ENCODE data around the gene EPHB1.

EPHB1 gene

DNA sequence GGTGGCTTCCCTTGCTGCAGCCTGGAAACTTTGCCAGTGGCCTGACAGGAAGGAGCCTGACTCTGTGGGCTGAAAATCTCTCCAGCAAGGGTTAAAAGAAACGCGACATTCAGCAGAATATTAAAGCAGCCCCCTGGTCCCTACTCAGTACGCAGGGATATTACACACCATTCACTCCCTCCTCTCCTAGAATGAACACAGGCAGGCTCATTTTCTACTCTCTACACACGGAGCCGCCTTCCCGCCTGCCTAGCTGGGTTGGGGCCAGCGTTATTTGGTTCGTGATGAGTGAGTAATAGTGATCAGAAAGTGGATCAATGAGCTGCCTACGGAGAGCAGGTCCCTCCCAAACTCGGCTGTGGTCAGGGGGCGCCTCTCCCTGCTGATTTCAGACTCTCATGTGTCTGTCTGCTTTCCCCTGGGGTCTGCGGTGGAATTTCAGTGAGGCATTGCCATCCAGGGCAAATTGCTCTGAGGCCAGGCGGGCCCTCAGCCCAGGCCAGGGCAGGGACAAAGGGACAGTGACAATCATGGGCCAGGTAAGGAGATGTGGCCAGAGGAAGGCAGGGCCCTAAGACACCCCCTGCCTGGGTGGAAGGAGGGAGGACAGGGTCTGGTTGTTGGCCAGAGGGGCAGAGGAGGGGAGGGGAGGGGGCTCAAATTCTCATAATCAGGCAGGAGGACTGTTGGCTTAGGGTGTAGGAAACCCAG, 2.8 kb downstream of the EPHB1 start (continued):
- TF ChIP-seq ZNF70 (CRISPR knock-in tag; IDR thresholded peaks at IDR 0.05) (no peak), PPARA (CRISPR knock-in tag; IDR thresholded peaks at IDR 0.05; ENCODE audit: borderline replicate concordance) (no peak), BACH2 (CRISPR knock-in tag; IDR thresholded peaks at IDR 0.05; ENCODE audit: borderline replicate concordance) (no peak), TOX (CRISPR knock-in tag; IDR thresholded peaks at IDR 0.05; ENCODE audit: borderline replicate concordance) (no peak), ISL1 (CRISPR knock-in tag; IDR thresholded peaks at IDR 0.05) (no peak)
- TF ChIP-seq, protein P1, sequence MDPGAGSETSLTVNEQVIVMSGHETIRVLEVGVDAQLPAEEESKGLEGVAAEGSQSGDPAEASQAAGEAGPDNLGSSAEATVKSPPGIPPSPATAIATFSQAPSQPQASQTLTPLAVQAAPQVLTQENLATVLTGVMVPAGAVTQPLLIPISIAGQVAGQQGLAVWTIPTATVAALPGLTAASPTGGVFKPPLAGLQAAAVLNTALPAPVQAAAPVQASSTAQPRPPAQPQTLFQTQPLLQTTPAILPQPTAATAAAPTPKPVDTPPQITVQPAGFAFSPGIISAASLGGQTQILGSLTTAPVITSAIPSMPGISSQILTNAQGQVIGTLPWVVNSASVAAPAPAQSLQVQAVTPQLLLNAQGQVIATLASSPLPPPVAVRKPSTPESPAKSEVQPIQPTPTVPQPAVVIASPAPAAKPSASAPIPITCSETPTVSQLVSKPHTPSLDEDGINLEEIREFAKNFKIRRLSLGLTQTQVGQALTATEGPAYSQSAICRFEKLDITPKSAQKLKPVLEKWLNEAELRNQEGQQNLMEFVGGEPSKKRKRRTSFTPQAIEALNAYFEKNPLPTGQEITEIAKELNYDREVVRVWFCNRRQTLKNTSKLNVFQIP (CRISPR knock-in tag; IDR thresholded peaks at IDR 0.05; ENCODE audit: borderline replicate concordance, low read depth): no peak

DNA sequence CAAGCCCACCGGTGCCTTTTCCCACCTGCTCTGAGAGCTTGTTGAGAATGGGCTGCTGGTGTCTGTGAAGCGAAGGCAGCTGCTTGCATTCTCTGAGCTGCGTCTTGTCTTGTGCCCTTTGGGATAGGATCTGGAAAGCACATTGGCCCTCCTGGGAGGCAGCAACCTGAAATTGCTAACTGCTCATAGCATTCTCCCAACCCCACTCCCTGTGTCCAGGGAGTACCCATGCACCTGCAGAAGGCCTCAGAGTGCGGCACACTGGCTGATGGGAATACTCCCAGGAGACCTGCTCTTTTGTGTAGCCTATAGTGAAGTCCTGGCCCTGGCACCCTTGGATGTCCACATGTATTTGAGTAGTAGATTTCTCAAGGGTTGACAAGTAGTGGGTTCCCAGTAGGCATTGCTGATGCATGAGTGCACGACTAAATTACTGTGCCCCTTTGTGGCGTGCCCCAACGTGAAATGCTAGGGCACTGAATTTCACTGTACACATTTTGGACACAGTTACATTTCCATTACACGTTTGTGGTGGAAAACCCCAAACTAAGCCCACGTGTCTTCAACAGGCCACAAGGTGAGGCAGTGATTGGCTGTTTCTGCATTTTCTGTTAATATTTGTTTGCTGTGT, 3.7 kb downstream of the EPHB1 start:
- TF ChIP-seq, protein P1 (CRISPR knock-in tag; IDR thresholded peaks at IDR 0.05; ENCODE audit: borderline replicate concordance, low read depth): no peak
- TF ChIP-seq ARNTL (CRISPR knock-in tag; IDR thresholded peaks at IDR 0.05; ENCODE audit: borderline replicate concordance, low read depth) (no peak), TOX (CRISPR knock-in tag; IDR thresholded peaks at IDR 0.05; ENCODE audit: borderline replicate concordance) (no peak), CSDC2 (CRISPR knock-in tag; IDR thresholded peaks at IDR 0.05) (no peak), PPARA (CRISPR knock-in tag; IDR thresholded peaks at IDR 0.05; ENCODE audit: borderline replicate concordance) (no peak)
- ATAC-seq: no peak

DNA sequence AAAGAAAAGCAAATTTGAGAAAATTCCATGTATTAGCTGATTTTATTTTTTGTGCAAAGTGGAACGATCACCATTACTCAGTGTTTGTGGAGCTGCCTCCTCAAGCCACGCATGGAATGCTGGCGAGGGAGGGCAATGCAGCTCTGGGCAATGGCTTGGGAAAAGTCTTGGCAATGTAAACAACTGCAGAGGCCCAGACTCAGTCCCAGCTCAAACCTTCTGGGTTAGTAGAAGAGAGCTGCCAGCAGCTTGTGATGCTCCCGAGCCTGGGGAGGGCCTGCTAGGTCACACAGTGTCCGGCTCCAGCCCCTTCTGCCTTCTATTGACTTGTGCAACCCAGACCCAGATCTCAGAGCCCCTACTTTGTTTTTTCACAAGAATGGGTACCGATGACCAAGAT, 4.3 kb downstream of the EPHB1 start:
- TF ChIP-seq ISL1 (CRISPR knock-in tag; IDR thresholded peaks at IDR 0.05): no peak
- TF ChIP-seq OSR1 (CRISPR knock-in tag; IDR thresholded peaks at IDR 0.05): no peak
- no peak for TF ChIP-seq ZNF565 (CRISPR knock-in tag; conservative IDR thresholded peaks at IDR 0.05; ENCODE audit: low read depth)
- no peak for TF ChIP-seq ZNF8 (CRISPR knock-in tag; IDR thresholded peaks at IDR 0.05)
- TF ChIP-seq ESRRG (CRISPR knock-in tag; IDR thresholded peaks at IDR 0.05): no peak
- ATAC-seq: no peak

DNA sequence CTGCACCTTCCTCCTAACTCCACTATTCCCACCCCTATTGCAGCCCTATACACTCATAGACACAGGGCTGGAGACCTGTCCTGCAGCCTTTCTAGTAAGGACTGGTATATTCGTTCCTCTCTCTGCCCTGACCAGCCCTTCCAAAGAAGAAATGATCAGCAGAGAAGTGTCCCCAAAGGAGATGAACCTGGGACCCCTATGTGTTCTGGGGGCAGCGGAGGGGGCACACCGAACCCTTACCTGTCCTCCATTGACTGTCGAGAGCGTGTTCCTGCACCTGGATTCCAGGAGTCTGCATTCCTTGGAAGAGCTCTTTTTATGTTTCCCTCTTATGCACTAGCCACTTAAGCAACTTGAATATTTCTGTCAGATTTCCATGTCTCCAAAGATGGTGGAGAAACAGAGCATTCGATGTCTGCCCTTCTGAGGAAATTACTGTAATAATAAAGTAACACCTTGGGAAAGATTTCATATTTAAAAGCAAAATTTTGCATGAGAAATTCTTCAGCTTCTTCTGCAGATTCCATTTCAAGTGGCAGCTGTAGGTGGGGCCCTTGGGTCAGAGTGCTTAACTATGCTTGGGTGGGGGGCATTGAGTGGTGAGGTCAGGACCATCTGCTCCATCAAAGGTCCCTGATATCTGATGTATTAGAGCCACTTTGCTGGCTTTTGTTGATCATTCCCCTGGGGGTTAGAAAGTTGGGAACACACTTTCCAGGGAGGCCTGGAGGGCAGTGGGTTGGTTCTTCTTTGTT, 6.3 kb downstream of the EPHB1 start:
- no peak for TF ChIP-seq ZC3H10 (CRISPR knock-in tag; IDR thresholded peaks at IDR 0.05)
- no peak for TF ChIP-seq GLIS3 (CRISPR knock-in tag; IDR thresholded peaks at IDR 0.05)
- TF ChIP-seq ZNF565 (CRISPR knock-in tag; conservative IDR thresholded peaks at IDR 0.05; ENCODE audit: low read depth): no peak
- TF ChIP-seq PPARA (CRISPR knock-in tag; IDR thresholded peaks at IDR 0.05; ENCODE audit: borderline replicate concordance): no peak
- TF ChIP-seq ZNF8 (CRISPR knock-in tag; IDR thresholded peaks at IDR 0.05): no peak
- TF ChIP-seq, protein P2, sequence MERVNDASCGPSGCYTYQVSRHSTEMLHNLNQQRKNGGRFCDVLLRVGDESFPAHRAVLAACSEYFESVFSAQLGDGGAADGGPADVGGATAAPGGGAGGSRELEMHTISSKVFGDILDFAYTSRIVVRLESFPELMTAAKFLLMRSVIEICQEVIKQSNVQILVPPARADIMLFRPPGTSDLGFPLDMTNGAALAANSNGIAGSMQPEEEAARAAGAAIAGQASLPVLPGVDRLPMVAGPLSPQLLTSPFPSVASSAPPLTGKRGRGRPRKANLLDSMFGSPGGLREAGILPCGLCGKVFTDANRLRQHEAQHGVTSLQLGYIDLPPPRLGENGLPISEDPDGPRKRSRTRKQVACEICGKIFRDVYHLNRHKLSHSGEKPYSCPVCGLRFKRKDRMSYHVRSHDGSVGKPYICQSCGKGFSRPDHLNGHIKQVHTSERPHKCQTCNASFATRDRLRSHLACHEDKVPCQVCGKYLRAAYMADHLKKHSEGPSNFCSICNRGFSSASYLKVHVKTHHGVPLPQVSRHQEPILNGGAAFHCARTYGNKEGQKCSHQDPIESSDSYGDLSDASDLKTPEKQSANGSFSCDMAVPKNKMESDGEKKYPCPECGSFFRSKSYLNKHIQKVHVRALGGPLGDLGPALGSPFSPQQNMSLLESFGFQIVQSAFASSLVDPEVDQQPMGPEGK (CRISPR knock-in tag; IDR thresholded peaks at IDR 0.05; ENCODE audit: borderline replicate concordance): no peak
- TF ChIP-seq TCF4 (CRISPR knock-in tag; IDR thresholded peaks at IDR 0.05; ENCODE audit: borderline replicate concordance): no peak
- no peak for TF ChIP-seq ZFP3 (CRISPR knock-in tag; IDR thresholded peaks at IDR 0.05)
- TF ChIP-seq, protein P3, sequence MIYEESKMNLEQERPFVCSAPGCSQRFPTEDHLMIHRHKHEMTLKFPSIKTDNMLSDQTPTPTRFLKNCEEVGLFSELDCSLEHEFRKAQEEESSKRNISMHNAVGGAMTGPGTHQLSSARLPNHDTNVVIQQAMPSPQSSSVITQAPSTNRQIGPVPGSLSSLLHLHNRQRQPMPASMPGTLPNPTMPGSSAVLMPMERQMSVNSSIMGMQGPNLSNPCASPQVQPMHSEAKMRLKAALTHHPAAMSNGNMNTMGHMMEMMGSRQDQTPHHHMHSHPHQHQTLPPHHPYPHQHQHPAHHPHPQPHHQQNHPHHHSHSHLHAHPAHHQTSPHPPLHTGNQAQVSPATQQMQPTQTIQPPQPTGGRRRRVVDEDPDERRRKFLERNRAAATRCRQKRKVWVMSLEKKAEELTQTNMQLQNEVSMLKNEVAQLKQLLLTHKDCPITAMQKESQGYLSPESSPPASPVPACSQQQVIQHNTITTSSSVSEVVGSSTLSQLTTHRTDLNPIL (CRISPR knock-in tag; IDR thresholded peaks at IDR 0.05; ENCODE audit: low read depth): no peak
- TF ChIP-seq ZFP30 (CRISPR knock-in tag; IDR thresholded peaks at IDR 0.05): no peak
- no peak for TF ChIP-seq ISL1 (CRISPR knock-in tag; IDR thresholded peaks at IDR 0.05)
- TF ChIP-seq, protein P1 (CRISPR knock-in tag; IDR thresholded peaks at IDR 0.05; ENCODE audit: borderline replicate concordance, low read depth): no peak
- no peak for TF ChIP-seq TOX (CRISPR knock-in tag; IDR thresholded peaks at IDR 0.05; ENCODE audit: borderline replicate concordance)
- no peak for TF ChIP-seq ZNF70 (CRISPR knock-in tag; IDR thresholded peaks at IDR 0.05)
- no peak for ATAC-seq

Measured in SK-N-SH treated with all-trans-retinoic acid at 6 μM for 48 hours (cell line).